ENCODE results near the gene ZNF337.
"Not testable (repeated sequence)": the region's sequence is repeated elsewhere in the genome, so short reads cannot be mapped to it uniquely, and the experiment has no call there.

ZNF337 gene

GRCh38 chr20:25692499-25692898, 4.2 kb downstream of the ZNF337 start:
- DNase-seq (ENCODE audit: low read depth): no peak

GRCh38 chr20:25690427-25690826, 6.2 kb downstream of the ZNF337 start:
- no peak for DNase-seq (ENCODE audit: low read depth)

- DNase-seq (ENCODE audit: low read depth): no peak
Measured at GRCh38 chr20:25686081-25687067, 10.3 kb downstream of the ZNF337 start.

- no peak for DNase-seq (ENCODE audit: low read depth)
Measured at GRCh38 chr20:25685276-25686080, 11.2 kb downstream of the ZNF337 start.

GRCh38 chr20:25683826-25684225, 12.8 kb downstream of the ZNF337 start:
- DNase-seq (ENCODE audit: low read depth): not testable (repeated sequence)

- no peak for DNase-seq (ENCODE audit: low read depth)
Measured at GRCh38 chr20:25683050-25683449, 13.6 kb downstream of the ZNF337 start.

- DNase-seq (ENCODE audit: low read depth): peak; percentile 87
Measured at GRCh38 chr20:25676164-25676809, 20.4 kb downstream of the ZNF337 start.

GRCh38 chr20:25675161-25675560, 21.5 kb downstream of the ZNF337 start:
- DNase-seq (ENCODE audit: low read depth): peak; percentile 11

GRCh38 chr20:25672659-25673235, 23.9 kb downstream of the ZNF337 start:
- no peak for DNase-seq (ENCODE audit: low read depth)

- peak; percentile 90 for DNase-seq (ENCODE audit: low read depth)
Measured at GRCh38 chr20:25669826-25670422, 26.7 kb downstream of the ZNF337 start.

- DNase-seq (ENCODE audit: low read depth): peak; percentile 39
Measured at GRCh38 chr20:25668446-25668845, 28.2 kb downstream of the ZNF337 start.

- no peak for DNase-seq (ENCODE audit: low read depth)
Measured at GRCh38 chr20:25659999-25660398, 36.7 kb downstream of the ZNF337 start.

GRCh38 chr20:25654487-25654886, 42.2 kb downstream of the ZNF337 start:
- DNase-seq (ENCODE audit: low read depth): no peak

- DNase-seq (ENCODE audit: low read depth): not testable (repeated sequence)
Measured at GRCh38 chr20:25652866-25653265, 43.8 kb downstream of the ZNF337 start.

- no peak for DNase-seq (ENCODE audit: low read depth)
Measured at GRCh38 chr20:25644814-25645213, 51.8 kb downstream of the ZNF337 start.

- no peak for DNase-seq (ENCODE audit: low read depth)
Measured at GRCh38 chr20:25643716-25644115, 52.9 kb downstream of the ZNF337 start.

GRCh38 chr20:25637247-25637646, 59.4 kb downstream of the ZNF337 start:
- DNase-seq (ENCODE audit: low read depth): peak; percentile 30

GRCh38 chr20:25632940-25633790, 63.5 kb downstream of the ZNF337 start:
- no peak for DNase-seq (ENCODE audit: low read depth)

GRCh38 chr20:25630615-25631014, 66.0 kb downstream of the ZNF337 start:
- DNase-seq (ENCODE audit: low read depth): not testable (repeated sequence)

GRCh38 chr20:25629816-25630499, 66.7 kb downstream of the ZNF337 start:
- no peak for DNase-seq (ENCODE audit: low read depth)

Data from amniotic epithelial cell (primary cell).